GM23338 (cell line): ENCODE results near the gene BNIPL. TPM values are rescaled to one million over a fixed set of nuclear protein-coding genes. Genes with fewer than 3 reads are reported as not detected.

Experiments
- ETS1 ChIP-seq: IDR thresholded peaks from 2 replicates; pipeline ENCODE4 v1.6.1; 2016; ENCODE audit warnings: antibody characterized with exemption
- REST ChIP-seq: IDR thresholded peaks from one replicate; pipeline ENCODE4 v1.6.1; 2018; ENCODE audit warnings: antibody characterized with exemption; ENCODE audit not compliant: unreplicated experiment
- STAT1 ChIP-seq: IDR thresholded peaks from one replicate; pipeline ENCODE4 v1.6.1; 2016; ENCODE audit warnings: antibody characterized with exemption; ENCODE audit not compliant: unreplicated experiment
- ZNF331 ChIP-seq: fragments of 250-450 bp; sonication (Bioruptor Pico); IDR thresholded peaks from 2 replicates; pipeline ENCODE4 v1.5.0; 2020; ENCODE audit warnings: low read depth, mild to moderate bottlenecking, moderate library complexity
- ZNF462 ChIP-seq: fragments of 250-450 bp; sonication (Bioruptor Pico); IDR thresholded peaks from 2 replicates; pipeline ENCODE4 v1.5.0; 2020; ENCODE audit warnings: mild to moderate bottlenecking, moderate library complexity
- polyA plus RNA-seq: library from polyadenylated mRNA; unstranded; fragments of >200 nt; fragmentation: Nextera tagmentation; extraction: Ambion mirVana; gene quantifications from 2 replicates; pipeline ENCODE4 v1.2.1, GENCODE V29; 2016
- total RNA-seq: library from RNA; depleted of rRNA; stranded (reverse); fragments of >200 nt; shearing (Covaris generic); gene quantifications from 2 replicates; pipeline ENCODE4 v1.2.3, GENCODE V29; 2014

Gene BNIPL
- total and polyA plus RNA-seq, 2 experiments from 2014 or later: 0.91 to 1.2 TPM

- no peak for TF ChIP-seq ZNF462
- no peak for TF ChIP-seq REST
- no peak for TF ChIP-seq STAT1
- TF ChIP-seq ZNF331 (CRISPR knock-in tag): no peak
- TF ChIP-seq ETS1: no peak
Measured at GRCh38 chr1:150997949-150998348, 38.4 kb upstream of the BNIPL start (continued).
